ENCODE measurements around the gene GNAI2. TPM values are rescaled to one million over a fixed set of nuclear protein-coding genes. Genes with fewer than 3 reads are reported as not detected.
"Not testable (repeated sequence)": the region's sequence is repeated elsewhere in the genome, so short reads cannot be mapped to it uniquely, and the experiment has no call there.

The GNAI2 gene
- total RNA-seq, 1 experiment from 2014 or later, result 259 TPM

DNA sequence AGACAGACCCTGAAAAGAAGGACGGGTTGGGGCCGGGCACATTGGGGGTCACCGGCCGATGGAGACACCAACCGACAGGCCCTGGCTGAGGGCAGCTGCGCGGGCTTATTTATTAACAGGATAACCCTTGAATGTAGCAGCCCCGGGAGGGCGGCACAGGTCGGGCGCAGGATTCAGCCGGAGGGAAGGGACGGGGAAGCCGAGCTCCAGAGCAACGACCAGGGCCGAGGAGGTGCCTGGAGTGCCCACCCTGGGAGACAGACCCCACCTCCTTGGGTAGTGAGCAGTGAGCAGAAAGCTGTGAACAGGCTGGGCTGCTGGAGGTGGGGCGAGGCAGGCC, 40.7 kb downstream of the GNAI2 start:
- no peak for DNase-seq (ENCODE audit: low read depth)

DNA sequence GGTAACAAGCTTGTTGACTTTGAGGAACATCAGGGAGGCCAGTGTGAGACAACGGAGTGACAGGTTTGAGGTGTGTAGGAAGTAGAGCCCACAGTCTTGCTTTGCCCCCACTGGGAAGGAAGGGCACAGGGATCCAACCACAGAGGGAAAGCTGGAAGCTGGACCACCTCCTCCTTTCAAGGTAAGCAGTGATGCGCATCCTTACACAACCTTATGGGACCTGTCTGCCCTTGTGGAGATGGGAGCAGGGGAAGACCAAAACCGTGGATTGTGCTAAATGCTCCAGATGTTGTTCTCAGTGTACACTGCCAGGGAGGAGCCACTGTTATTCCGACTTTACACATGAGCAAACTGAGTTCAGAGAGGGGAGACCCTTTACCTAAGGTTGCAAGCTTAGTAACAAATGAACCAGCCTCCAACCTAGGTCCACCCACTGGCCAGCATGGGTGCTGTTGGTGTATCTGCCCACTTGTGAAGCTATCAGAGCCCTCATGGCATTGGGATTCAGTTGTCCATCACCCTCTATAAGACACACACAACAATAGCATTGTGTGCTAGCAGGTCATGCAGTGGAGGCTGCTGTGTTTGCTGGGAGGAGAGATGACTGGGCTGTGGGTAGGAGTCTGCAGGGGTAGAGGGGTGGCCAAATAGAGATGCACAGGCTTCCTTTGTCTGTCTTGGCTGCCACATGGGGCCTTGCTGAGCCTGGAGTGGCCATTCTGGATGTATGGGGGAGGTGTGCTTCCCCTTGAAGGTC, 42.3 kb downstream of the GNAI2 start:
- DNase-seq (ENCODE audit: low read depth), result no peak

DNA sequence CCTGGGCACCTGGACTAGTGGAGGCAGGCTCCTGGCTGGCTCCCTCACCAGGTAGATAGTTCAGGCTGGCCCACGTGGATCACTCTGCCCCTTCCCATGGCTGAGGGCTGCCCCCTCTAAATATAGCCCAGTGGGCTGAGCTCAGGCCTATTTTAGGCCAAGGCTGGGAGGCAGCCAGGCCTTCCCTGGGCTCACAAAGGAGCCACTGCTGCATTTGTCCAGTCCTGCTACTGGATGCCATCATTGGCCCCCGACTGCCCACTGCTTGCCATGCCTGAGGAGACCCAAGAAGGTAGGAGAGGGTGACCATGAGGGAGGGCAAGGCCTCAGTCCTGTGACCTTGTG, 42.8 kb downstream of the GNAI2 start, which contains the start of gene LSMEM2:
Gene LSMEM2, plus strand, starts transcription at position 208 of the 345 bp plus-strand sequence. Its CDS starts 27 bp downstream, at position 235.
- DNase-seq (ENCODE audit: low read depth), result no peak

- no peak for DNase-seq (ENCODE audit: low read depth)
Observed at GRCh38 chr3:50279255-50280016, 43.4 kb downstream of the GNAI2 start.

- DNase-seq (ENCODE audit: low read depth), result not testable (repeated sequence)
Observed at GRCh38 chr3:50284121-50284520, 48.1 kb downstream of the GNAI2 start.

DNA sequence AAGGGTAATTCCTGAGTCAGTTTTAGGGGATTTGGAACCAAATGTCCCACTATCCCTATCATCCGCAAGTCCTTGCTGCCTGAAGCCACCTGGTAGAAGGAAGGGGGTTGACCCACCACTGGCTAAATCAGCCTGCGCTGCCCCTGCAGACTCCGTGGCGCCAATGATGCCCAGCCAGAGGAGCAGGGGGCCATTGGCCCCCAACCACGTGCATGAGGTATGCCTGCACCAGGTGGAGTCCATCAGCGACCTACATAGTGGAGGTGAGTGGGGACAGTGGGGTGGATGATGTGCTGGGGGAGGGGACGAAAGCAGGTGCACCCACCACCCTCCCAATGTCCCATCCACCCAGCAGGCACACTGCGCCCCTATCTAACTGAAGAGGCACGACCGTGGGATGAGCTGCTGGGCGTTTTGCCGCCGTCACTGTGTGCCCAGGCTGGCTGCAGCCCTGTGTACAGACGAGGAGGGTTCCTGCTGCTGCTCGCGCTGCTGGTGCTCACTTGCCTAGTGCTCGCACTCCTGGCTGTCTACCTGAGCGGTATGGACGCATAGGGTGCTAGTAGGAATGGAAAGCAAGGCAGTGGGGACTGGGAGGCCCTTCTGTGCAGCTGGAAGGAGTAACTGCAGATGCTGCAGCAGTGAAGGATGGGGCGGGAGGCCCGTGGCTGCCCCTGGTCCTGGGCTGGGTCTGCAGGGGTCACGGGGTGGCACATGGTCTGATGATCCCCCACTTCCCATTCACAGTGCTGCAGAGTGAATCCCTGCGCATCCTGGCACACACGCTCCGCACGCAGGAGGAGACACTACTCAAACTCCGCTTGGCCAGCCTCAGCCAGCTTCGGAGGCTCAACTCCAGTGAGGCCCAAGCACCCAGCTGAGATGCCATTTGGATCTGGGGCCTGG, 50.6 kb downstream of the GNAI2 start:
- DNase-seq (ENCODE audit: low read depth), result no peak

DNA sequence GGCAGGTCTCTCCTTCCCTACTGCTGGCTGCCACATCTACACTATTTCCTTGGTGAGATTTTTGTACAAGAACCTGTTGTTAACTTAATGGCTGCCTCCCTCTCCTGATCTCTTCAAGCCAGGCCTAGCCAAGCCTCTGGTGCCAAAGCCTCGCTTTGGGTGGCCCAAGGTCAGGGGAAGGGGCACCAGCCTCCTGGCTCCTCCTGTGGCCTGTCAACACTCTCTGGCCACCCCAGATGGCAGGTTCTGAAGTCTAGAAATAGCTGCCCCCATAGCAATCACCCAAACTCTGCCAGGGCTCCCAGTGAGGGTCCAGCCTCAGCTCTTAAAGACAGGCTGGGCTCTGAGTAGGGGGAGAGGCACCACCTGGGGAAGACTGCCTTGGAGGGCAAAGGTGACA, 51.3 kb downstream of the GNAI2 start:
- no peak for DNase-seq (ENCODE audit: low read depth)

GRCh38 chr3:50288387-50289007, 52.5 kb downstream of the GNAI2 start:
- DNase-seq (ENCODE audit: low read depth), result no peak

DNA sequence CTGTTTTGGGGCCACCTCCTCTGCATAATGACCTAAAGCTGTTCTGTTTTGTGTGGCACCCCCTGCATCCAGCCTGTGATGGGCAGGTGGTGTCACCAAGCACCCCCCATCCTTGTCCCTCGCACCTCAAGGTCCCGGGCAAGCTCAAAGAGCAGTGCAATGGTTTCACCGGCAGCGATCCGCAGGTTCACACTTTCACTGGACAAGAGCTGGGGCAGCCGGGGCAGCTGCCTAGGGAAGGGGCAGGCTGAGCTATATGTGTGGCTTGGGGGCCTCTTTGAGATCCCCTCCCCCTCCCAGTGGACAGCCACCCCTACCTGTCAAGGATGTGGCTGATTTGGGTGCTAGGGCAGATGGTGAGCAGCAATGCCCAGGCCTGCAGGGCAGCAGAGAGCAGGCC, 53.1 kb downstream of the GNAI2 start:
- no peak for DNase-seq (ENCODE audit: low read depth)

GRCh38 chr3:50290161-50290641, 54.2 kb downstream of the GNAI2 start:
- no peak for DNase-seq (ENCODE audit: low read depth)

- peak; percentile 95 for DNase-seq (ENCODE audit: low read depth)
Observed at GRCh38 chr3:50292159-50293078, 56.4 kb downstream of the GNAI2 start, which contains the start of gene IFRD2. Gene IFRD2, minus strand, starts transcription at chr3:50292429. Its CDS starts 155 bp downstream, at chr3:50292274.

DNA sequence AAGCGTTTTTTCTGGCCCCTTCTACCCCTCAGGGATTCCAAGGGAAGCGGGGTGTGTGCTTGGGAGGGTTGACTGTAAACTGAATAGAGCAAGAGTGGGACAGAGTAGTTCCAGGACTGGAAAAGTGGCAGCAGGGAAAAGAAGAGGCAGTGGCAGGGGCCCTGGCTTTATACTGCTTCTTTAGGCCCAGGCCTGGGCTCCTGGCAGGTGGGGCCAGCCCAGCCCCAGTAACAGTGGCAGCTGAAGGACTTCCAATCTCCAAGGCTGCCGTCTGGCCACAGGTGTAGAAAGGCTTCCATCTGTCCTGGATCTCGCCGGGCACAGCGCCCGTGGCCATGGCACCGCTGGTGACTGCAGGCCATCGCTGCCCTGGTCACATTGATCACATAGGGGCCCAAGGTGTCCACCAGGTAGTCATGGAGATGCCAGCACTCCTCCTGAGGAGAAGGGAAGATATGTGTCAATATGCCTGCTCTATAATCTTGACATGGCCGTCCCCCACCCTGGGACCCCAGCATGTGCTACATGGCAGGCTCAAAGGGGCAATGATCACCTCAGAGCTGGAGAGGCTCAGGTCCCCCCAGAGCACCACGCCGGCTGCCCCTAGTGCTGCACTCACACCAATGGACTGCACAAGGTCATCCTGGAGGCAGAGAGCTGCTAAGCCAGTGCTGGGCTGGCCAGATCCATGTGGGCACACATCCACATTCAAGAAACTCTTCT, 57.2 kb downstream of the GNAI2 start:
- DNase-seq (ENCODE audit: low read depth), result no peak

DNA sequence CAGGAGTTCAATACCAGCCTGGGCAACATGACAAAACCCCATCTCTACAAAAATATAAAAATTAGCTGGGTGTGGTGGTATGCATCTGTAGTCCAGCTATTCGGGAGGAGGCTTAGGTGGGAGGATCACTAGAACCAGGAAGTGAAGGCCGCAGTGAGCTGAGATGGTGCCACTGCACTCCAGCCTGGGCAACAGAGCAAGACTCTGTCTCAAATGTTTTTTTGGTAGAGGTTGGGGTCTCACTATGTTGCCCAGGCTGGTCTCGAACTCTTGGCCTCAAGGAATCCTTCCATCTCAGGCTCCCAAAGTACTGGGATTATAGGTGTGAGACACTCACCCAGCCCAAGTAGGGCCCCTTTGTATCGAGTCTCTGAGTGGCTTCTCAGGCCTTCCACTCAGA, 58.1 kb downstream of the GNAI2 start:
- no peak for DNase-seq (ENCODE audit: low read depth)

DNA sequence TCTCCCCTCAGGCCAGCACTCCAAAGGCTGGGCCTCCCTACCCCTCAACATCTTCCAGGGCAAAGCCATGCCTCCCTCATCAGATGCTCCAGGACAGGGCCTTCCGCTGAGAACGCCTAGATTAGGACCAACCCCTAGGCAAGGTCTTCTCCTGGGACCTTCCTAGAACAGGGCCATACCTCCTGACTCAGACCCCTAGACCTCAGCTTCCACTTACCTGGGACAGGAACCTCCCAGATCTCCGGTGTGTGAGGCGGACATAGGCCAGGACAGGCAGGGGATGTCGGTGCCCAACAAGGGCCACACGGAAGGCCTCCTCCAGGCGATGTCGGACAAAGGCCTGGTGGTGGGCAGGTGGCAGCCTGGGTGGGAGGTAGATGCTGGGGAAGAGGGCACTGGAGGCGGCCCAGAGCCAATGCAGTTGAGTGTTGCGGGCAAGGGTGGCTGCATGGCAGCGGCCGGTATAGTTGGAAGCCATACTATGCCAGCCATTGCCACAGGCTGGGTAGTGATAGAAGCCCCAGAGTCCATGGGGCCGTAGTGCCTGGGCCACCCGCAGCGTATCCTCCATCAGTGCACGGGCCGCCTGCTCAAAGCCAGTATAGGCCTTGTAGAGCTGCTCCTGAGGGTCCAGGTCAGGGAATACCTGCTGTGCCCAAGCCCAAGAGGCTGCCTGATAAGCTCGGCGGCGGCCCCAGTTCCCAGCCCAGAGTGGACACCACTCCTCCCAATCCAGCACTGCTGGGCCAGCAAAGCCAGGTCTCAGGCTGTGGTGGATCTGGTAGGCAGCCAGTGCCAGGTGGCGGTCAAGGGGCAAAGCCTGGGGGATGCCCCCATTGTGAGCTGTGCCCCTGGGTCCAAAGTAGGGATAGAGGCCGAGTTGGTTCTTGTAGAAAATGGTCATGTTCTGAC, 58.7 kb downstream of the GNAI2 start:
- no peak for DNase-seq (ENCODE audit: low read depth)

- no peak for DNase-seq (ENCODE audit: low read depth)
Observed at GRCh38 chr3:50295553-50296431, 59.8 kb downstream of the GNAI2 start.

DNA sequence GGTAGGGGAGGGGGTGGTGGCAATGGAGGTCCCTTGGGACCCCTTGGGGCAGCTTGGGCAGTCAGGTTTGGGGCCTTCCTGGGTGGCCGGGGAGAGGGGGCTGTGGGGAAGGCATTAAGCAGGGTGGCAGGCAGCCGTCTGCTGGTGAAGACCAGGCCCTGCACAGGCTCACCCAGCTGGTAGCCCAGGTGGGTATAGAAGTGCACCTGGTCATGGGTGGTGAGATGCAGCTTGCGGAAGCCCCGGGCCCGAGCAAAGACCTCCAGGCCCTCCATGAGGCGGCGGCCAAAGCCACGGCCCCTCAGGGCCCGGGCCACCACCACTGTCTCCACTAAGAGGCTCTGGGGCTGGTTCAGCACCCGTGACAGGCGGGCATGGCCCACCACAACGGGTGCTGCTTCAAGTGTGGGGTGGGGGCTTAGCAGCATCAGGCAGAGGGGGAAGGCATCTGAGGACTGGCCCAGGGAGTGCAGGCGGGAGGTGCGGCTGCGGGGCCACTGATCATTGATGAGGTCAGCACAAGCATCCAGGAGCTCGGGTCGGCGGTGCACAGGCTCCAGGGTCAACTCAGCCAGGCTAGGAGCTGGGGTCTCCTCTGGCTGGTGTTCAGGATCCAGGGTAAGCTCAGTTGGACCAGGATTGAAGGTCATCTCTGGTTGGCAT, 60.8 kb downstream of the GNAI2 start:
- no peak for DNase-seq (ENCODE audit: low read depth)

DNA sequence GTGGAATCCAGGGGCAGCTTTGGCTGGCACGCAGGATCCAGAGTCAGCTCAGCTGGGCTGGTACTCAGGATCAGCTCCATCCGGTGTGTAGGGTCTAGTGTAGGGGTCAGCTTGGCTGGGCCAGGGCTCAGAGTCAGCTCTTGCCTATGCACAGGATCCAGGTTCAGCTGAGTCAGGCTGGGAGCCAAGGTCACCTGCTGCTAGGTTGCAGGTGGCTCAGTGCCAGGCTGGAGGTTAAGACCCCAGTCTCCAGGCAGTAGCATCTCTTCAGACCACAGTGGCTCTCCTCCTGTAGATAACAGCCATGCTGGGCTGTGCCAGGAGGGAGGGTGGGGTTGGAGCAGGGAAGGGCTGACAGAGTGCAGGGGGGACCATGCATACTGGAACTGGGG, 61.4 kb downstream of the GNAI2 start:
- DNase-seq (ENCODE audit: low read depth), result no peak

Measured in M059J (cell line).